ENCODE measurements around the gene UGP2. TPM values are rescaled to one million over a fixed set of nuclear protein-coding genes. Genes with fewer than 3 reads are reported as not detected.

UGP2 gene
- polyA plus RNA-seq, 2 donors, result 75.3 to 79.9 TPM

DNA sequence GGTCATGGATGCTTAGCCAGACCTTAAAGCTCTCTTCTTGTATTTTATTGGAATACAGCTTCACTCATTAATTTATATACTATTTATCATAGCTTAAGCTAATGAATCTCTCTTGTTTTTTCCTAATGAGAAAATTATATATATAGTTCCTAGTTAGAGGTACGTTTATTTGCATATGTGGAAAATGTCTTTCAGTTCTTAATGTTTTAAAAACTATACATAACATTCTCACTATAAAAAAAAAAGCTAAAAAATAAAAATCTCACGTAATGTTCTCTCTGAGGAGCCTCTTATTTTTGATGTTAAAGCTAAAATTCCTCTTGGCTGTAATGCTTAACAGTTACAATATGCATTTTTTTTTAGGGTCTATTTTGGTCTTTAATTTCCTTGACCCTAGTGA is 16.6 kb downstream of the UGP2 start:
- Histone ChIP-seq H3K36me3 (ENCODE audit: control insufficient read depth in 2 of 2, insufficient read depth in 2 of 2, low read length in 1 of 2) (peaks cover 0 to 7% of the 10 kb centered on the region in 2 donors), H3K4me3 (ENCODE audit: low read depth in 1 of 2, low read length in 2 of 2) (no peak overlapping the region), H3K27ac (ENCODE audit: low read depth in 2 of 2, low read length in 1 of 2) (no peak overlapping the region), H3K4me1 (ENCODE audit: control insufficient read depth in 2 of 2, insufficient read depth in 2 of 2, low read length in 1 of 2) (no peaks in the 10 kb centered on the region), H3K27me3 (ENCODE audit: control insufficient read depth in 1 of 2, insufficient read depth in 2 of 2, low read length in 2 of 2) (no peaks in the 10 kb centered on the region), H3K9me3 (ENCODE audit: control insufficient read depth in 2 of 2, insufficient read depth in 1 of 2, low read depth in 1 of 2, low read length in 1 of 2) (no peaks in the 10 kb centered on the region)
- 95 to 99% methylated on average over 2 of the region's 2 CpGs for WGBS, 2 donors

DNA sequence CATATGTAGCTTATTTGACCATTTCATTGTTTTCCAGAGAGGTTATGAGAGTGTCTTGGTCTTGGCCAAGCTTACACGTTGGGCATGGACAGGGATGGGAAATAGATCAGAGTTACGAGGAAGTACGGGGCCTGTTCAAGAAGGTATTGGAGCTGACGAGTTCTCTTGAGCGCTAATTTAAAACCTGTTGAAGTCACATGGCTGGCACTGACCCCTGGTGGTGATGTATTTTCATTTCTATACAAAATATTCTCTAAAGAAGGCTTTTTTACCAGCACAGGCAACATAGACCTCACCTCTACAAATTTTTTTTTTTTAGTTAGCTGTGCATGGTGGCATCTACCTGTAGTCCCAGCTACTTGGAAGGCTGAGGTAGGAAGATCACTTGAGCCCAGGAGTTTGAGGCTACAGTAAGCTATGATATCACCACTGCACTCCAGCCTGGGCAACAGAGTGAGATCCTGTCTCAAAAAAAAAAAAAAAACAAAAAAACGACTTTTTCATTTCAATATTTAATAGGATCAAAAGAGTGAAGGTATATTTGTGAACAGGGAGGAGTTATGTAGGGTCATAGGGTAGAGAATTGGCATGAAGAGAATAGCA is 19.6 kb downstream of the UGP2 start:
- peaks cover 0 to 7% of the 10 kb centered on the region in 2 donors for H3K36me3 ChIP-seq (ENCODE audit: control insufficient read depth in 2 of 2, insufficient read depth in 2 of 2, low read length in 1 of 2)
- H3K4me3 ChIP-seq (ENCODE audit: low read depth in 1 of 2, low read length in 2 of 2), result no peak overlapping the region
- 32 to 33% methylated on average over 6 of the region's 6 CpGs for WGBS, 2 donors
- H3K4me1 ChIP-seq (ENCODE audit: control insufficient read depth in 2 of 2, insufficient read depth in 2 of 2, low read length in 1 of 2), result no peaks in the 10 kb centered on the region
- H3K27ac ChIP-seq (ENCODE audit: low read depth in 2 of 2, low read length in 1 of 2), result no peak overlapping the region
- H3K27me3 ChIP-seq (ENCODE audit: control insufficient read depth in 1 of 2, insufficient read depth in 2 of 2, low read length in 2 of 2), result no peaks in the 10 kb centered on the region
- no peaks in the 10 kb centered on the region for H3K9me3 ChIP-seq (ENCODE audit: control insufficient read depth in 2 of 2, insufficient read depth in 1 of 2, low read depth in 1 of 2, low read length in 1 of 2)

GRCh38 chr2:63862806-63863205 is 21.1 kb downstream of the UGP2 start:
- 60 to 70% methylated on average over 1 of the region's 1 CpG for WGBS, 2 donors
- Histone ChIP-seq H3K36me3 (ENCODE audit: control insufficient read depth in 2 of 2, insufficient read depth in 2 of 2, low read length in 1 of 2) (peaks cover 0 to 2% of the 10 kb centered on the region in 2 donors), H3K4me1 (ENCODE audit: control insufficient read depth in 2 of 2, insufficient read depth in 2 of 2, low read length in 1 of 2) (no peaks in the 10 kb centered on the region), H3K27ac (ENCODE audit: low read depth in 2 of 2, low read length in 1 of 2) (no peak overlapping the region), H3K9me3 (ENCODE audit: control insufficient read depth in 2 of 2, insufficient read depth in 1 of 2, low read depth in 1 of 2, low read length in 1 of 2) (no peaks in the 10 kb centered on the region), H3K4me3 (ENCODE audit: low read depth in 1 of 2, low read length in 2 of 2) (no peak overlapping the region), H3K27me3 (ENCODE audit: control insufficient read depth in 1 of 2, insufficient read depth in 2 of 2, low read length in 2 of 2) (no peaks in the 10 kb centered on the region)

- Histone ChIP-seq H3K36me3 (ENCODE audit: control insufficient read depth in 2 of 2, insufficient read depth in 2 of 2, low read length in 1 of 2) (no peaks in the 10 kb centered on the region), H3K9me3 (ENCODE audit: control insufficient read depth in 2 of 2, insufficient read depth in 1 of 2, low read depth in 1 of 2, low read length in 1 of 2) (no peaks in the 10 kb centered on the region), H3K4me1 (ENCODE audit: control insufficient read depth in 2 of 2, insufficient read depth in 2 of 2, low read length in 1 of 2) (no peaks in the 10 kb centered on the region), H3K4me3 (ENCODE audit: low read depth in 1 of 2, low read length in 2 of 2) (no peak overlapping the region), H3K27ac (ENCODE audit: low read depth in 2 of 2, low read length in 1 of 2) (no peak overlapping the region), H3K27me3 (ENCODE audit: control insufficient read depth in 1 of 2, insufficient read depth in 2 of 2, low read length in 2 of 2) (no peaks in the 10 kb centered on the region)
- 82 to 85% methylated on average over 1 of the region's 1 CpG for WGBS, 2 donors
These were observed 22.0 kb downstream of the UGP2 start for GRCh38 chr2:63863707-63864106.

GRCh38 chr2:63865159-63865799 is 23.6 kb downstream of the UGP2 start:
- no peak overlapping the region for H3K4me3 ChIP-seq (ENCODE audit: low read depth in 1 of 2, low read length in 2 of 2)
- no peaks in the 10 kb centered on the region for H3K36me3 ChIP-seq (ENCODE audit: control insufficient read depth in 2 of 2, insufficient read depth in 2 of 2, low read length in 1 of 2)
- no peak overlapping the region for H3K27ac ChIP-seq (ENCODE audit: low read depth in 2 of 2, low read length in 1 of 2)
- no peaks in the 10 kb centered on the region for H3K9me3 ChIP-seq (ENCODE audit: control insufficient read depth in 2 of 2, insufficient read depth in 1 of 2, low read depth in 1 of 2, low read length in 1 of 2)
- no peaks in the 10 kb centered on the region for H3K4me1 ChIP-seq (ENCODE audit: control insufficient read depth in 2 of 2, insufficient read depth in 2 of 2, low read length in 1 of 2)
- no peaks in the 10 kb centered on the region for H3K27me3 ChIP-seq (ENCODE audit: control insufficient read depth in 1 of 2, insufficient read depth in 2 of 2, low read length in 2 of 2)
- WGBS, 2 donors, result 87 to 88% methylated on average over 6 of the region's 6 CpGs

DNA sequence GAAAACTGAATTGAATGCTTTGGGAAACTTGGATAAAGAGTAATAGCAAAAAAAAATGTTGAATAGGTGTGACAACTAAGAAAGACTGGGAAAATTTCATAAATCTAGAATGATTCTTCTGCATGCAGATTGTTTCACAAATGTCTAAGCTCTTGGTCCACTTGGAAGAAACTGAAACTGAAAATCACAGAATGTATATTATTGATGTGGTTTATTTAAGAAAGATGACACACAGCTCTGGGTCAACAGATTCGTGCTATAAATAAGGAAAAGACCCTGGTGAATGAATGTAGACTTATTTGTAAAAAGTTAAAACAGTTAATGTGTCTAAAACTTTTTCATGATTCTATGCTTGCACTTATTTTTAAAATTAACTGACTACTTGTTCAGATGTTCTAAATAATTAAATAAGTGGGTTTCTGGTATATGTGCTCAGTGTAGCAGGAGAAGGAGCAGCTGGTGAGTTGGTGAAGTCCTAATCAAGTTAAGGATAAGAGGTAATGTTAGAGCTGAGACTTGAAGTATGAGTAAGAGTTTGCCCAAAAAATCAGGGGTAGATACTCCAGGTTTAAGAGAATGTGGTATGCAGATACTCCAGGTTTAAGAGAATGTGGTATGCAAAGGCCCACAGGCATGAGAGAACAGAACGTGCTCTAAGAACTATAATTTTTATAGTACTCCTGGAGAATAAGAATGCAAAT is 24.5 kb downstream of the UGP2 start:
- H3K27me3 ChIP-seq (ENCODE audit: control insufficient read depth in 1 of 2, insufficient read depth in 2 of 2, low read length in 2 of 2), result no peaks in the 10 kb centered on the region
- 74 to 79% methylated on average over 2 of the region's 2 CpGs for WGBS, 2 donors
- H3K9me3 ChIP-seq (ENCODE audit: control insufficient read depth in 2 of 2, insufficient read depth in 1 of 2, low read depth in 1 of 2, low read length in 1 of 2), result no peaks in the 10 kb centered on the region
- no peaks in the 10 kb centered on the region for H3K36me3 ChIP-seq (ENCODE audit: control insufficient read depth in 2 of 2, insufficient read depth in 2 of 2, low read length in 1 of 2)
- no peak overlapping the region for H3K27ac ChIP-seq (ENCODE audit: low read depth in 2 of 2, low read length in 1 of 2)
- H3K4me1 ChIP-seq (ENCODE audit: control insufficient read depth in 2 of 2, insufficient read depth in 2 of 2, low read length in 1 of 2), result no peaks in the 10 kb centered on the region
- H3K4me3 ChIP-seq (ENCODE audit: low read depth in 1 of 2, low read length in 2 of 2), result no peak overlapping the region

DNA sequence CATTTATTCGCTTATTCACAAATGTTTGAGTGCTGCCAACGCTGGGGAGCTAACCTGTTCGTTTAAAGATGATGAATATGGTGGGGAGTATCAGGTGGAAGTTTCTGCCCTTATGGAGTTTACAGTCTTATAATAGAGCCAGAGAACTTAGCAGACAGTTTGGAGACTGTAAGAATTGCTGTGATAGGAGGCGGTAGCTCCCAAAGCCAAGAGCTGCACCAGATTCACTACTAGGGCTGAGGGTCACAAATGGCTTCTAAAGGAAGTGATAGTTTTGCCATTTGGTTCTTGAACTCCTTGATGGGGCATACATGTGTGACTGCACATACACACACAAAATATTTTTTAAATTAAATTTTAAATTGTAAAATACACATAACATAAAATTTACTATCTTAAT is 29.0 kb downstream of the UGP2 start:
- Histone ChIP-seq H3K4me3 (ENCODE audit: low read depth in 1 of 2, low read length in 2 of 2) (no peak overlapping the region), H3K27me3 (ENCODE audit: control insufficient read depth in 1 of 2, insufficient read depth in 2 of 2, low read length in 2 of 2) (no peaks in the 10 kb centered on the region), H3K36me3 (ENCODE audit: control insufficient read depth in 2 of 2, insufficient read depth in 2 of 2, low read length in 1 of 2) (no peaks in the 10 kb centered on the region), H3K4me1 (ENCODE audit: control insufficient read depth in 2 of 2, insufficient read depth in 2 of 2, low read length in 1 of 2) (no peaks in the 10 kb centered on the region), H3K9me3 (ENCODE audit: control insufficient read depth in 2 of 2, insufficient read depth in 1 of 2, low read depth in 1 of 2, low read length in 1 of 2) (no peaks in the 10 kb centered on the region), H3K27ac (ENCODE audit: low read depth in 2 of 2, low read length in 1 of 2) (no peak overlapping the region)
- WGBS, 2 donors, result 95 to 97% methylated on average over 4 of the region's 4 CpGs

DNA sequence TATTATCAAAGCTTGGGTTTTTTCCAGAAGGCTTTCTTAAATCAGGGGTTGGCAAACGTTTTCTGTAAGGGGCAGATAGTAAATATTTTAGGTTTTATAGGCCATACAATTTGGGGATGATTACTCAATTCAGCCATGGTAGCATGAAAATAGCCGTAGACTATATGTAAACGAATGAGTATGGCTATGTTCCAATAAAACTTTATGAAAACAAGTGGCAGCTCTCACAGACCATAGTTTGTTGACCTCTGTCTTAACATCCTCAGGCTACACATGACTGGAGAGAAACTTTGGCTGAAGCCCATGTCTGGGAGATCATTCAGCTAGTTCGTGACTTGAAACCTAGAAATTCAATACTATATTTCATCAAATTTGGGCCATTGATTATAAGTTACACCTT is 30.2 kb downstream of the UGP2 start:
- WGBS, 2 donors, result 53 to 72% methylated on average over 4 of the region's 4 CpGs
- Histone ChIP-seq H3K27ac (ENCODE audit: low read depth in 2 of 2, low read length in 1 of 2) (no peak overlapping the region), H3K36me3 (ENCODE audit: control insufficient read depth in 2 of 2, insufficient read depth in 2 of 2, low read length in 1 of 2) (no peaks in the 10 kb centered on the region), H3K27me3 (ENCODE audit: control insufficient read depth in 1 of 2, insufficient read depth in 2 of 2, low read length in 2 of 2) (no peaks in the 10 kb centered on the region), H3K9me3 (ENCODE audit: control insufficient read depth in 2 of 2, insufficient read depth in 1 of 2, low read depth in 1 of 2, low read length in 1 of 2) (no peaks in the 10 kb centered on the region), H3K4me3 (ENCODE audit: low read depth in 1 of 2, low read length in 2 of 2) (no peak overlapping the region), H3K4me1 (ENCODE audit: control insufficient read depth in 2 of 2, insufficient read depth in 2 of 2, low read length in 1 of 2) (no peaks in the 10 kb centered on the region)

- no peak overlapping the region for H3K4me3 ChIP-seq (ENCODE audit: low read depth in 1 of 2, low read length in 2 of 2)
- no peaks in the 10 kb centered on the region for H3K4me1 ChIP-seq (ENCODE audit: control insufficient read depth in 2 of 2, insufficient read depth in 2 of 2, low read length in 1 of 2)
- no peaks in the 10 kb centered on the region for H3K36me3 ChIP-seq (ENCODE audit: control insufficient read depth in 2 of 2, insufficient read depth in 2 of 2, low read length in 1 of 2)
- no peaks in the 10 kb centered on the region for H3K9me3 ChIP-seq (ENCODE audit: control insufficient read depth in 2 of 2, insufficient read depth in 1 of 2, low read depth in 1 of 2, low read length in 1 of 2)
- no peaks in the 10 kb centered on the region for H3K27me3 ChIP-seq (ENCODE audit: control insufficient read depth in 1 of 2, insufficient read depth in 2 of 2, low read length in 2 of 2)
- no peak overlapping the region for H3K27ac ChIP-seq (ENCODE audit: low read depth in 2 of 2, low read length in 1 of 2)
- 51 to 59% methylated on average over 6 of the region's 6 CpGs for WGBS, 2 donors
These were observed 31.1 kb downstream of the UGP2 start for GRCh38 chr2:63872571-63873328.

Data from esophagus (tissue), 2 donors.